TTC549 (cell line): ENCODE results near the gene SORBS1.

ENCODE experiments used
- FAIRE-seq: peaks from 2 replicates; lab custom pipeline; 2012; peaks lifted over from hg19 to GRCh38; lab: Jason Lieb, UNC

SORBS1 gene

DNA sequence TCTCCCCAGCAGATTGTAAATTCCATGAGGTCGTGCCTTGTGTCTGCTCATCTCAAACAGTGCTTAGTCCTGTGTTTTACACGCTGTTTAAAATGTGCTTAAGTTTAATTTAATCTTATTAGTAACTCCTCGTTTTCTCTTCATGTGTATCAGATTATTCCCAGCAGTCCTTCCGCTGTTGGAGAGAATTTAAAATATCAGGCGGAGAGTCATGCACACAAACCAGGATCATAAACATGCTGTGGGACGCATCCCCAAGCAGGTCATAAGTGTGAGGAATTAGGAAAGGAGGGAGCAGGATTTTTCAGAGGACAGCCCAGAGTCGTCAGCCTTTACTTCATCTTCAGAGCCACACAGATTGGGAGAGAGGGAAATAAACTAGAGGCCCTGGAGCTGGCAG, 4.2 kb upstream of the SORBS1 start:
- FAIRE-seq: no peak

DNA sequence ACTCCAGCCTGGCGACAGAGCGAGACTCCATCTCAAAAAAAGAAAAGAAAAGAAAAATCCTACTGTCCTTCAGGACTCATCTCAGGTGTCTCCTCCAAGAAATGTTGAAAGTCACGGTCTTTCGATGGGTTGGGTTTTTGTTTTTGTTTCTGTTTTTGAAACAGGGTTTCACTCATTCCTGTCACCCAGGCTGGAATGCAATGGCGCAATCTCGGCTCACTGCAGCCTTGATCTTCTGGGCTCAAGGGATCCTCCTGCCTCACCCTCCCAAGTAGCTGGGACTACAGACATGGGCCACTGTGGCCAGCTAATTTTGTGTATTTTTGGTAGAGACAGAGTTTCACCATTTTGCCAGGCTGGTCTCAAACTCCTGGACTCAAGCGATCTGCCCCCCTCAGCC, 3.1 kb upstream of the SORBS1 start:
- no peak for FAIRE-seq

DNA sequence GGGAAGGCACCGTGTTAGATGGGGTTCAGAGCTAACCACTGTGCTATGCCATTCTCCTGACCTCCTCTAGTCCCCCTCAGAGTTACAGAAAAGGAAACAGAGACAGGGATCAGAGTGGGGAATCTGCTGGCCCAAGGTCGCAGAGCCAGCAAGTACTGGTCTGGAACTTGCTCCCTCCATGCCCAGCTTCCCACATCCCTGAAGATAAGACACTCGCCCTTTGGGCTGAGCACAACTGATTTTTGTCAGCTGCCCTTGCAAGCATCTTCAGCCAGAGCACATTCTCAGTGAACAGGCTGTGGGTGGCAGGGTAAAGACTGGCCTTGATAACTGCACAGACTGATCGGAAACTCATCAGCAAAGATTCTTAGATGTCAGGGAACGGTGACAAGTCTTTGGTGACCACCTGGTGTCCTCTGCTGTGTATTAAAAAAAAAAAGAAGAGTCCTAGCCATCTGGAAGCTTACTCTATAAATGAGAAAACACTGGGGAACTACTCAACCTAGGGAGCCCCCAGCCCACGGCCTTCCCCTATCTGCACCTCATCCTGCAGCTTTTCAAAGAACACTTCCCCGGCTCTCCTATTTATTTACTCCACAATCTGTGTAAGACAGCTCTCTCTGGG, 1.3 kb upstream of the SORBS1 start:
- no peak for FAIRE-seq

DNA sequence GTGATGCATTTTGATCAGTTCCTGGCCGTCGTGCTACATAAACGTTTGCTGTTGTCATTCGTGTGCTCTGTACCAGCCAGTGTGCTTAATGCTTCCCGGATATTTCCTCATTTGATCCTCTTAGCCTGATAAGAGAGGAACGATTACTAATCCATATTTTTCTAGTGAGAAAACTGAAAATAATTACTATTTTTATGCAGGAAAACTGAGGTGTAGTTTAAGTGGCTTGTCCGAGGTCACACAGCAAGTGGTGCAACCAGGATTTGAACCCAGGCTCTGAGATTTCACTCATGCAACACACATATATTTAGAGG, 650 bp upstream of the SORBS1 start:
- no peak for FAIRE-seq

DNA sequence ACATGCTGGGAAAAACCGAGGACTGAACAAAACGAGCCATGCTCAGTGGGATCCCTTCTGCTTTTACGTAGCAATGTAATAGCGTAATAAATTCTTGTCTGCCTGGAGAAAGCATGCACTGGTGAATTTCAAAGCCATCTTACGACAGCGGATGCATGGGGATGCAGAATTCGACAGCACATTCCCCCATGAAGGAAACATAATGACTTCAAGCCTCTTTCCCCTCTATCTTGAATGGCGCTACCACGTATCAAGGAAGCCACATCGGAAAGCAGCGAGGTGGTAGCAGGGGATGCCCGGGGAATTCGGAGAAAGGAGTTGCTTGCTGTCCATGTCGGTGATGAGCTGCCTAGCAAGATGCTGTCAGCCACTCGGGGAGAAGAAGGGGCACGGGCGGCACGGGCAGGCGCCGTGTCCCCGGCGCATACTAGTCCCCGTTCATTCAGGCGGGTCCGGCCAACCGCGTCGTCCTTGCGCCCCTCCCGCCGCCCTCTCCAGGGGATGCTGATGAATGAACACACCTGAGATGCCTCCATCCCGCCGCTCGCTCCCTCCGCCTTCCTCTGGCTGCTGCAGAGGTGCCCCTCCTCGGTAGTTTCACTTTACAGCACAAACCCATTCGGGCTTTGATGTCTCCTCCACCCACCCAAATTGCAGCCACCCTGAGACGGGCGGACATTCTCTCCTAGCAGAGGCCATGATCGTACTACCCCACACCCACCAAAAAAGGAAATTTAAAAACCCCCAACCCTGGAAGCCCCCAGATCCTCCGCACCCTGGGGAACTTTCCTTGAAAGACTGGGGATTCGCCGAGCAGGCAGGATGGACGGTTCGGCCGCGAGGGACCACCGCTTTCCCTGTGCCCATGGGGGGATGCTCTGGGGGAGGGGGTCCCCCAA, 644 bp downstream of the SORBS1 start:
- FAIRE-seq: no peak

DNA sequence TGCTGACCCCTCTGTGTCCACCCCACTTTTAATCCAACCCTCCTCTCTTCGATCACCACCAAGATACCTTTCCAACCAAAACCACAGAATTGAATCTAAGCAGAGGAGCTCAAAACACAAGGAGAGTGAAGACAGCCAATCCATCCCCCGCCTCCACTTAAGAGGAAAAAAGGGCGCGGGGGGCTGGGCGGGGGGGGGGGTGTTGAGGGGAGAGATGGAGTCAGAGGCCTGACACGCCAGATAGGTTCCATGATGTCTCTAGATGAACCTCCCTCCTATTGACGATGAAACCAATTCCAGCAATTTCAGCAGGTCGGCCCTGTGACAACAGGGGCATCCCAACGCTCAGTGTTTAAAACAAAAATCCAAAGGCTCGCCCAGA, 1.3 kb downstream of the SORBS1 start:
- FAIRE-seq: no peak

DNA sequence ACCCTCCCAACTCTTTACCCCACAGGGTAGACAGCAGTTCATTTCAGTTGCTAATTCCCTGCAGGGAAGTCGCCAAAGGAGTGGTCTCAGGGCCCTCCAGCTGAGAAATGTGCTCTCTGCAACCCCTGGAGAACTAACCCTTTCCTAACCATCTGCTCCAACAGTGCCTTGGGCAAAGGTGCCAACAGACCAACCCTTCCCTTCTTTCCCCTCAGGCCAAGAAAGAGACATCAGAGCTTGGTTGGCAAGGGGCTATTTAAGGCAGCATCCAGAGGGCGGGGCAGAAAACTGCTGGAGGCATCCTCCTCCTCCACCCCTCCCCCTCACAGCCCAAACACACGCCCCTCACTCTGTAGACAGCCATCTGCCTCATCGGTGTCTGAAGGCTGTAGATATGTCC, 1.7 kb downstream of the SORBS1 start:
- FAIRE-seq: no peak

DNA sequence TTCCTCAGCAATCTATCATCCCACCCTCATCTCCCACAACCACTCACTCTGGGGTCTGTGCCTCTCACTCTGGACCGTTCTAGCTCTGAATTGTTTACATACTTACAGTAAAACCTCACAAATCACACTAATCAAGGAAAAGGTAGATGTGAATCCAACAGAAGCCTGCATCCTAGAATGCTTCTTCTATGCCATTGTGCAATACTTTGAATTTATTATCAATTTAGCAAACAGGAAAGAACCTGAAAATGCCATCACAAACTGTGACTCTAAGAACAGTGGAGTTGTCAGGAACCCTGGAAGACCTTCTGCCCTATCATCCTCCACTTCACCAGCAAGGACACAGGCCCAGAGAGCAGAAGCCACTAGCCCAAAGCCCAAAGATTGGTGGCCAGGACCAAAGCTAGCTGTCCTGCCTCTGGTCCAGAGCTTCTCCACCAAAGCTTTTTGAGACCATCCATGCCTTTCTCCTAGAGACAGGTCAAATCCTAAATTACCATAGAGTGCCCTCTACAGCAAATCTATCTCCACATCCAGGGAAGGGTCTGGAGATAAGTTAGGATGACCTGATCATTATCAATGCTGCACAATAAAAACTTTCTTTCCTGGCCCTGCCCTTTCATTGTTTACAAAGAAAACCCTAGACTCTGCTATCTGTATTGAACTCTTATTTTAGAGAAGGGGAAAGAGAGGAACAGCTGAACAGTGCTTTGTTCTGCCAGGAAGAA, 2.4 kb downstream of the SORBS1 start:
- no peak for FAIRE-seq

DNA sequence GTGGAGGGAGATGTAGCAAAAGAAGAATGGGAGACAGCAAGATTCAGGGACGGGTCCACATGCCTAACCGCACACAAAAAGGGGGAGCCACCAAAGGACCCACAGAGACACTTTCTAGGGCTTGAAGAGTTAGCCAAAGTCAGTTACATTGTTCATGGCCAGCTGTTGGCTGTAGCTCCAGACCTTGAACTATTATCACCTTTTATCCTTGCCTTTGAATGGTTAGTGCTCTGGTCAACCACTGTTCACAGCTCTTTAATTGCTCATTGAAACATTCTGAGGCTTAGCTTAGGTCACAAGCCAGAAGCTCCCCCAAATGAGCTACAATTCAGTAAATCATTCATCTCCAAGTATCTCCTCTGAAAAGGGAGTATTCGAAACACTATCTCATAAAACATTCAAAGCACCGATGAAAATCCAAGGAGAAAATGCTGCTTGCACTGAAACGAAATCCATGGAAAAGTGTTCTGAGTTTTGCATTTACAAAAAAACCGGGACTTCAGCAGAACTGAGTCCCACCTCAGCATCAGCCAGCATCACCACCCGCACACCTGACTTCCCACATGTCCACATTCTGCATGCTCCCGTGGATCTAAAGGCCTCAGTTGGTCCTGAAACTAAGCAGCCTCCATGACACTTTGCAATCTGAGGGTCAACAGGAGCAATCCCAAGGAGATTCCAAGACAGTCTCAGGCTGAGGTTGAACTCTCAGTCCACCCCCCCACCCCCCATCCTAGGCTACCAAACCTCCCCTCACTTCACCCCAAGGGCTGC, 4.0 kb downstream of the SORBS1 start:
- FAIRE-seq: no peak

DNA sequence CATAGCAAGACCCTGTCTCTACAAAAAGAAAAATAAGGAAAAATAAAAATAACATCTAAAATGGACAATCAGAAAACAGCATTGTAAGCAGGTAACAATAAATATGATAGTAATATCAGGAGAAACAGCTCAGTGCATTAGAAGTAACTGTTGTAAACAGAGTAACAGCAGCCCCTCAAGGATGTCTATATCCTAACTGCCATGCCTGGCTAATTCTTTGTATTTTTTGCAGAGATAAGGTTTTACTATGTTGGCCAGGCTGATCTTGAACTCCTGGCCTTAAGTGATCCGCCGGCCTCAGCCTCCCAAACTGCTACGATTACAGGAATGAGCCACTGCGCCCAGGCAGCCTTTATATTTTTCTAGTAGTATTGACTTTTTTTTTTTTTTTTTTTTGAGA, 7.5 kb downstream of the SORBS1 start:
- no peak for FAIRE-seq

DNA sequence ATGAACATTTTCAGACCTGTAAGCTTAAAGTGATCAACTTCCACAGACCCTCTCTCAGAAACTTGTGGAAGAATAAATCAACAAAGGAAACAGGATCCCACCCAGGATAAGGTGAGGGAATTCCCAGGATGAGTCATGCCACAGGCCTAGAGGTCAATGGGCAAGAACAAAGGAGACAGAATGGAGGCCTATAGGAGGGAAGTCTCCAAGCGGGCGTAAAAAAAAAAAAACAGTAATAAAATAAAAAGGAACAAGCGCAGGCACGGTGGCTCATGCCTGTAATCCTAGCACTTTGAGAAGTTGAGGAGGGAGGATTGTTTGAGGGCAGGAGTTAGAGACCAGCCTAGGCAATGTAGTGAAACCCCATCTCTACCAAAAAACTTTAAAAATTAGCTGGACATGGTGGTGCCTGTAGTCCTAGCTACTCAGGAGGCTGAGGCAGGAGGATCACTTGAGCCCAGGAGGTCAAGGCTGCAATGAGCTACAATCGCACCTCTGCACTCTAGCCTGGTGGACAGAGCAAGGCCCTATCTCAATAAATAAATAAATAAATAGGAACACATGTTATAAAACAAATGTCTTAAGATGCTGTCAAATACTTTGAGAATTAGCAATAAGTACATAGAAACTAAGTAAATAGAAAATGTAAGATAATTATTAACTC, 8.4 kb downstream of the SORBS1 start:
- FAIRE-seq: no peak

DNA sequence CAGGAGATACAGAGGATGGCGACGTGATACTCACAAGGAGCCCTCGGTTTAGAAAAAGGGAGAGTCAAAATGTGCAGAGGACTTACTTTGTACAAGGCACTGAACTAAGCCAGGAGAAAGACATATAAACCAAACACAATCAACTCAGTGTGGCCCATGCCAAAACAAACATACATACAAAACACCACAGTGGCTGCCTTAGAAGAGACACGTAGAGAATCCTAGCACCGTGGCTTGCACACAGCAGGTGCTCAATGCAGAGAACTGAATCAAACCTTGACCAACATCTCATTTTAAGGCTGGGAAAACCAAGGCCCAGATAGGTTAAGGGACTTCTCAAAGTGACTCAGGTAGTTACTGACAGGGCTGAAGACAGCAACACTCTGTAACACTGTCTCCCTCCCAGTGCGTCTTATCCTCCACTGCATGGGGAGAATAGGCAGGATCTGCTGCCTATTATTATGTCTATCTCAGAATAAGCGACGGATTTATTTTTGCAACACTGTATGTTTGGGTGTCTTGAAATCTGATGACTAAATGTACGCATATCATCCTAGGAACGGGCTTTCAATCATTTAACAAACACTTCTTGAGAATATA, 11.0 kb downstream of the SORBS1 start:
- no peak for FAIRE-seq

DNA sequence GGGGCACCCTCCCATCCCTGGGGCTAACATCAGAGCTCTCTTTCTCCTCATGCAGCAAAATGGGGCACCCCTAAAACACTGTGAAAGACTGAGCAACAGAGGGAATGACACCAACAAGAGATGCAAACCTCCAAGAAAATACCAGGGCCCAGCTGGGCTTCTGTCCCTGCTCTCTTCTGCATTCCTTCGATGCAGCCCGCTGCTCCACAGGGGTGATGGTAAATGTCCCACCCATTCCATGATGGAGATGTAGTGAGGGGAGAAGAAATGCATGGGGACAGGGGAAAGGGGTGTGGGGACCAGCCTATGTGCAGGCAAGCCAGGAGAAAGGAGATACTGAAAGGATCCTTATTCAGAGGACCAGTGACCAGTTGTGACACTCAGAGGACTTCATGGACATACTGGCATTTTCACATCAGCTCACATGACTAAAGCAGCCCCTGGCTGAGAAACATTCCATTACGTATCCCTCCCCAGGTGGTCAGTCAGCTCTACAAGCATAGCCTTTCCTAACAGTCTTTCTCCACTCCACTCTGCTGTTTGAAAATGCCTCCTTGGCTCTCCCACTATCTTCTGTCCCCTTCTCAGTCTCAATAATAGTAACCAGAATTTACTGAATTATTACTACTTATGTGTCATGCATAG, 13.3 kb downstream of the SORBS1 start:
- FAIRE-seq: no peak

DNA sequence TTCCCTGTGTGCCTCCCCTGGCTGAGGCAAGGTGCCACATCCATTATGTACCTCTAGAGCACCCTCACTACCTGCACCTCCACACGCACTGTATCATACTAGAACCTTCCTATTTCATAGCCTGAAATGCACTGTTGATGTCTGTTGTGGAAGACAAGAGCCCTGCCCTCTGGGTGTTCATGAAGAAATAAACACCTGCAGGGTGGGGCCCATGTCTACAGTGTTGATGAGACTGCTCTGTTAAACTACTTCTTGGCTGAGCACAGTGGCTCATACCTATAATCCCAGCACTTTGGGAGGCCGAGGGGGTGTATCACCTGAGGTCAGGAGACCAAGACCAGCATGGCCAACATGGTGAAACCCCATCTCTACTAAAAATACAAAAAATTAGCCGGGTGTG, 14.0 kb downstream of the SORBS1 start:
- FAIRE-seq: no peak

DNA sequence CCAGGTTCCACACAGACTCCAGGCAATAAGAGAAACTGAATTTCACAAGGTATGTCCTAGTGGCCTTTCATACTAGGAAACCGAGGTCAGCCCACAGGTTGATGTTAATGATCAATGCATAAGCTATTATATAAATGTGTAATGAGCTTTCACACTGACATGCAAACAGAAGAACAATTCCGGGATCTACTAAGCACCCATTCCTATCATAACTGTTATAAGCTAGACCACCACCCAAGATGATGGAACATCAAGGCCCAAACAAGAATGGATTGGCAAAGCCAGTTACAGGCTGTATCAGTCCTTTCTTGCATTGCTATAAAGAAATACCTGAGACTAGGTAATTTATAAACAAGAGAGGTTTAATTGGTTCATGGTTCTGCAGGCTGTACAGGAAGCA, 15.2 kb downstream of the SORBS1 start:
- FAIRE-seq: no peak

DNA sequence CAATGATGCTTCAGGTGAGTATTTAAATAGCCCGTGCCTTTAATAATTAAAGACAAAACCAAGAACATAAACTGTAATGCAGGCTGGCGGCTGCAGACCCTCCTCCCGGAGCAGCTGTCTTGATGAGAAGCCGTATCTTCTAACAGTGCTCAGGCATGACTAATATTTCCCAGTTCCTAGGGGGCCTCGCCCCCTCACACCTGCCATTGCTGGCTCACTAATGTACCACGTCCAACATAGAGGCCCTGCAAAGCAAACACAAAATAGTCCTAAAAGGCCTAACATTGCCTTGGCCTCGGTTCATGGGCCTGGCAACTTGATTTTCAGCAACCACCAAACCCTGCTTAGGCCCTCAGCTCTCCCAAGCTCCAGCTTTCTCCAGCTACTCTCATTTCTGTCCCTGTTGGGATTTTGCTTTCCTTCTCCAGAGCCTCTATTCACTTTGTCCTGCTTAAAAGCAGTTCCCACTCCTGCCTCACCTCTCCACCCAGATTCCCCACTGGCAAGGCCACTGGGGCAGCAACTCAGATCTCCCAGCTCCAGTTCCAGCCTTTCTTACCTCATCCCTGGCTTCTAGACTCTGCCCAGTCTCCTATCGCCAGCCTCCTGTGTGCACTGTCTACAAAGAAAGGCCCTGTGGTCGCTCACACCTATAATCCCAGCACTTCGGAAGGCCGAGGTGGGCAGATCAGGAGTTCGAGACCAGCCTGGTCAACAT, 16.2 kb downstream of the SORBS1 start:
- FAIRE-seq: no peak

DNA sequence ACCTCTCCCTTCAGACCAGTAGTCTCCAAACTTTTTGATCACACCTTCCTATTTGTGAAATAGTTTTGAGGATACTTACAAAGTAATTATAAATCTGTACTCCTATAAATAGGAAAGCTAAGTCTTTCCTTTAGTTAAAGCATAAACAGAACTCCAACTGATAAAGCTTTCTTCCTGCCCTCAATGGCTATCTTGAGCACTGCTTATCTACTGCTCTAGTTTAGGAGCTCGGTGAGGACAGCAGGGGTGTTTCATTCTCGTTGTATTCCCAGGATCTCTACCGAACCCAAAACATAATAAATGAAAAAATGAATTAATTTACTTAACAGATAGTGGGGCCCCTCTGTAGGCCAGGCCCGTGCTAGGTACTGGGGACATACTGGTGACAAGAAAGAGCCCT, 17.7 kb downstream of the SORBS1 start:
- FAIRE-seq: no peak

DNA sequence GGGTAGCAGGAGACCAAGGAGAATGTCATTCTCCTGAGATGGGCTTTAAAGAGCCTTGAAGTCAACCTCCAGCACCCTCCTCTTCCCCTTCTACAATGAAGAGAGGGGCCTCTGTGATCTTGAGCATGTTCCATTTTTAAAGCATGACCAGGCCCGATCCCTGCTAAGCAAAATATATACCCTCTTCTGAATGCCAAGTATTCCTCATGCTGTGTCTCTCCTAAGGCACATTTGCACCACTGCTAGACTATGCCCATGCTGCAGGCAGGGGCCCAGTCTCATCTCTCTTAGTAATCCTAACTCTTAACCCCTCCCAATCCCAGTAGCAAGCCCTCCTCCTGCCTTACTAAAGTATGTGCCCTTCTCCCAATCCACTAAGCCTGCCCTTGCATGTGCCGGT, 18.4 kb downstream of the SORBS1 start:
- no peak for FAIRE-seq

DNA sequence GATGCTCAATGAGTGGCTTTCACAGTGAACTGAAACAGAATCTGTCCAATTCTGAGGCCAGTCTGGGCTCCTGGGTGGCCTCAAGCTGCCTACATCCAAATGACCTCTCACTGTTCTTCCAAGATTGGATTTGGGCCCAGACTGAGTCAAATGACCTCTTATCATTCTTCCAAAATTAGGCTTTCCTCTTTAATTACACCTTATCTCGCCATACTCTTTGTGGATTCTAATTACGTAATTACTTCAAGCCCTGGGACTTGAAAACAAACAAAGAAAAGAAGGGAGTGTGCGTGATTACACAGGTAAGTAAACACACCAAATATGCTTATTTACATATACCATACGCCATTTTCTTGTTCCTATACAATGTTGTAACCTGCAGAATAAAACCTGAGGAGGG, 18.8 kb downstream of the SORBS1 start:
- no peak for FAIRE-seq

DNA sequence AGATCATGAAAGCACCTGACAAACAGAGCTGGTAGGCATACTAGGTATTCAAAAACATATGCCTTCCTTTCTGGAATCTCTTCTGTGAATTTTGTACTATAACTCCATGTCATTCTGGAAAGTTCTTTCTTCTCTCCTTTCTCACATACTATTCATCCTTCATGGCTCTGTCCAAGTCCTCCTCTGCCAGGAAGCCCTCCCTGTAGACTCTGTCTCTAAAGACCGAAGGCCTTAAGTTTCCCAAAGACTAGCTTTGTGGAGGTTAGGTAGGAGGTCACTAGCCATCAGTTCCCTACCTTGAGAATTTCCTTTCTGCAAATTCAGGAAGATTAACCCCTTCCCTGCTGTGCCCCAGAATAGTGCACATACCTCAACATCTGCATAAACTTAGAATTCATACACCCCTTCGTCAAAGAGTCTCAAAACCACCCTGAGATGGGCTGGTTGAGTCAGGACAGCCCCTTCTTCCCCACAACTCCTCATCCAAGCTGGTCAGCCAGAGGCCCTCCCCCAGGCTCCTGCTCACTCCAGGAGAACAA, 20.6 kb downstream of the SORBS1 start:
- FAIRE-seq: no peak
